Endometrial microvascular endothelial cells (primary cell): Measurements from ENCODE around the gene SACS. TPM values are rescaled to one million over a fixed set of nuclear protein-coding genes. Genes with fewer than 3 reads are reported as not detected.

Experiments used
- in situ Hi-C: cut with HindIII; loops from 2 replicates; pipeline ENCODE4 v1.10.0; 2017; ENCODE audit warnings: low sequenced_read_pairs, low pct_unique_long_range_greater_than_20kb; ENCODE audit errors: inconsistent ontology term
- total RNA-seq: library from RNA; depleted of rRNA; stranded (reverse); fragments of >200 nt; gene quantifications from one replicate; pipeline ENCODE4 v1.2.3, GENCODE V29; 2015; ENCODE audit errors: inconsistent ontology term

Gene SACS
- total RNA-seq, 1 donor from 2014 or later: 60.4 TPM

GRCh38 chr13:23377983-23378632 is 55.4 kb downstream of the SACS start:
- in situ Hi-C loops: no loop called here

- in situ Hi-C loops: no loop called here
Observed at GRCh38 chr13:23377579-23377978, 55.9 kb downstream of the SACS start.

- in situ Hi-C loops: no loop called here
Observed at GRCh38 chr13:23375001-23375971, 58.2 kb downstream of the SACS start.

- in situ Hi-C loops: no loop called here
Observed at GRCh38 chr13:23372264-23372906, 61.1 kb downstream of the SACS start.

- in situ Hi-C loops: no loop called here
Observed at GRCh38 chr13:23367907-23368306, 65.6 kb downstream of the SACS start.

- in situ Hi-C loops: no loop called here
Observed at GRCh38 chr13:23365652-23366051, 67.8 kb downstream of the SACS start.

GRCh38 chr13:23359882-23360281 is 73.6 kb downstream of the SACS start:
- in situ Hi-C loops: no loop called here

GRCh38 chr13:23357349-23357748 is 76.2 kb downstream of the SACS start:
- in situ Hi-C loops: no loop called here

- in situ Hi-C loops: no loop called here
Observed at GRCh38 chr13:23356368-23356767, 77.1 kb downstream of the SACS start.

GRCh38 chr13:23354520-23354919 is 79.0 kb downstream of the SACS start:
- in situ Hi-C loops: no loop called here

GRCh38 chr13:23352161-23352560 is 81.3 kb downstream of the SACS start:
- in situ Hi-C loops: no loop called here

- in situ Hi-C loops: no loop called here
Observed at GRCh38 chr13:23350009-23350408, 83.5 kb downstream of the SACS start.

GRCh38 chr13:23349161-23349897 is 84.2 kb downstream of the SACS start:
- in situ Hi-C loops: no loop called here

GRCh38 chr13:23348262-23349127 is 85.0 kb downstream of the SACS start:
- in situ Hi-C loops: no loop called here

GRCh38 chr13:23347601-23348000 is 85.9 kb downstream of the SACS start:
- in situ Hi-C loops: no loop called here

GRCh38 chr13:23344931-23345595 is 88.4 kb downstream of the SACS start:
- in situ Hi-C loops: no loop called here

GRCh38 chr13:23339225-23339624 is 94.3 kb downstream of the SACS start:
- in situ Hi-C loops: no loop called here

- in situ Hi-C loops: no loop called here
Observed at GRCh38 chr13:23330356-23330755, 103.1 kb downstream of the SACS start.
